Measurements from ENCODE around the gene E2F3.

E2F3 gene

DNA sequence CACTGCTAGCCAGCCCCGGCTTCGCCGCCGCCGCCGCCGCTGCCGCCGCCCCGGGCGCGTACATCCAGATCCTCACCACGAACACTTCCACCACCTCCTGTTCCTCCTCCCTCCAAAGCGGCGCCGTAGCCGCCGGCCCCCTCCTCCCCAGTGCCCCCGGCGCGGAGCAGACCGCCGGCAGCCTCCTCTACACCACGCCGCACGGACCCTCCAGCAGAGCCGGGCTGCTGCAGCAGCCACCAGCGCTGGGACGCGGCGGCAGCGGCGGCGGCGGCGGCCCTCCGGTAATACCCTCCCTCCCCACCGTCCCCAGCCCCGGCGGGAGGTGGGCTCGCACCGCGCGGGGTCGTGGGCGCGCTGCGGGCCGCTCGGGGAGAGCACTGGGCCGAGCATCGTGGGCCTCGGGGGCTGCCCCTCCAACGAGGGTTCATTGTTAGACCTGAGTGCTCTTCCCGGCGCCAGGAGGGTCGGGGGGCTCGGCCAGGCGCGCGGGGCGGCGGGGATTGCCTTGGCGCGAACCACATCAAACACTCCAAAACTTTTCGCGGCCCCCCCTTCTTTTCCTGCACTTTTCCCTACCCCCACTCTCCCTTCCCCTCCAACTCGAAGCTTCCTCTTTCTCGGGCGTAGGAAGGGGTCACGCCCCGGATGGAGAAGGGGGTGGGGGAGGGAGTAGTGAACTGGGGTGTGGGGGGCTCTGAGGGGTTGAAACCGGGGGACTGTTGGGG is 827 bp downstream of the E2F3 start:
- no peak for DNase-seq

DNA sequence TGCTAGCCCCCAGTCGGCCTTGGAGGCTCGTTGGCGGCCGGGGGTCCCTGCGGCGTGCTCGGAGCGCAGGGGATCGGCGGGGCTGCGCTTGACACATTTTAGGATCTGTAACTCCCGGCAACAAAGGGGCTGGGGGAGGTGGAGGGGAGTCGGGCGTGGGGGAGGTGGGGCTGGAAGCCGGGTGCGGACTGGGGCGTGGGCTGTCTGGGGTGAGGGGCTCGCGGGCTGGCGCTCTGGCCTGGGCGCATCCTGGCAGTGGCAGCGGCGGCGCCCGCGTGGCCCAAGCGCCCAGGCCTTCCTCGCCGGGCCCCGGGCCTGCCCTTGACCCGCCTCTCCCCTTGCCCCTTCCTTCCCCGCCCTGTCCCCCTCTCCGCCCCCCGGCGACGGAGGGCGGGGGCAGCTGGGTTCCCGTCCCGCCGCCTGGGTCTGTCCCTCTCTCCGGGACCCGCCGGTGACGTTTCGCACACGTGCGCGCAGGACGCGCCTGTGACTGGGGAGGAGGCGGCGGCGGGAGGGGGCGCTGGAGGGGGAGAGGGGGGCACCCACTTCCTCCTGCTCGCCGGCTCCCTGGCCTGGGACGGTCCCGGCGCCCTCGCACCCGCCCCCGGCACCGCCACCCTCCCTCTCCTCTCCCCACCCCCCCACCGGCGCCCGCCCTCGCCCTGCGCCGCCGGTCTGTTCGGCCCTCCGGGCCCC is 1.5 kb downstream of the E2F3 start:
- peak; percentile 66 for DNase-seq

DNA sequence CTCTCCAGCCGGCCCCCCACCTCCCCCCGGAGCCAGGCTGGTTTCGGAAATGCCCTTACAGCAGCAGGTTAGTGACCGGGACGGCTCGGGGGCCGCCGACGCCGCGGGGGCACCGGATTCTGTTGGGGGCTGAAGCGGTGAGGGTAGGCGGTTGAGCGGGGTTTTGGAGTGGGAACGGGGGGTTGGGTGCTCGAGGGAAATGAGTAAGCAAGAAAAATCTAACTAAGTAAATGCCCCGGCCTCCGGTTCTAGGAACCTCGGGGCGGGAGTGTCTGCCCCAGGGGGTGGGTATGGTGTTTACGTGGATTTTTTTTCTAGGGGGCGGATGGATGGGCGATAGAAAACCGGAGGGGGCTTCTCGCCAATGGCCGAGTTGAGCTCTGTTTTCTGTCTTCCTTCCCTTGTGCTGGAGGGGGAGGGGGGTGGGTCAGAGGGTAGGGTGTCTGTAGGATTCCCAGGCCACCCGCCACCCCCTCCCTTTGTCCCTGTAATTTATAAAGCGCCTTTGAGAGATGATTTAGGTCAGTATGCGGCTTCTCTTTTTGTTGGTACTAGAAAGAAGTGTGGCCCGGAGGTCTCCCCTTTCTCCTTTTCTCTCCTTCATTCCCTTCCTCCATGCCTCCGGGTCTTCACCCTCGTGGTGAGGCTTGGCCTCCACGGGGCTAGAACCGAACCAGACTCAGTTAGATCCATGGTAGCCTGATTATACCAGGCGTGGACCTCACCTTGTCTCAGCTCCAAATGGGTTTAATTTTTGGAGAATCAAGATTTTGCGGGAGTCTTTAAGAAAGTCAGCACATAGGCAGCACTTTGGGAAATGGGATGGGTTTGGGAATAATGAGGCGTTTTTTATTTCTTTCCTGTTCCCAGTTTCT is 2.3 kb downstream of the E2F3 start:
- DNase-seq = peak; percentile 37

DNA sequence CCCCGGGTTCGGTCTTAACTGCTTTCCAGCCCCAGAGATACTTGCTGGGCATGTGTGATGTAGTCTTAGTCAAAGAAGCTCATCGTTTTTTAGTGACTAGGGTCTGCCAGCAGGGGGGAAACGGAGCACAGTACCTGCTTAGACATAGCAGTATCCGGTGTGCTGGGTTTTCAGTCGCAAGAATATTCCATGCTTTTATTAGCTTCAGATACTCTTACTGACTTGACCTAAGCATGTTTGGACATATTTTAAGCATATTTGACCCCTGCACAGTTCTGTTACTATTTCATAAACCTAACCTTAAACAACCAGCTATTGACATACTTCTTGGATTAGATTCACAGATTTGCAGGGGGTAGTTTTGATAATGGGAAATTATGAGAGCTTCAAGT is 3.0 kb downstream of the E2F3 start:
- DNase-seq = peak; percentile 80

DNA sequence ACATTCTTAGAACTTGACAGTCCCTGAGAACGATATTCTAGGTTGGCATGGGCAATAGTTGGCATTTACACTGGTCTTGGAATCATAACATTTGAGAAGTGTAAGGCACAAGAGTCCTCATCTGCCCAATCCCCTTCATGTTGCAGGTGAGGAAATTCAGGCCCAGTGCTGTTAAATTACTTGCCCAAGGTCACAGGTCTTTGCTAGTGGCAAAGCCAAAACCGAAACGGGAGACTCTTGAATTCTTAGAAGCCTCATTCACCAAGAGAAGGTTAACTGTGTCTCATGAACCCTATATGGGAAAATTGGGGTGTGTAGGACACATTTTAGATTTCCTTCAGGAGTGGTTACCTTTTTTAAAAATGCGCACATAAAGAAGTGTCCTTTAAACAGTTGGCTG is 7.2 kb downstream of the E2F3 start:
- DNase-seq = no peak

DNA sequence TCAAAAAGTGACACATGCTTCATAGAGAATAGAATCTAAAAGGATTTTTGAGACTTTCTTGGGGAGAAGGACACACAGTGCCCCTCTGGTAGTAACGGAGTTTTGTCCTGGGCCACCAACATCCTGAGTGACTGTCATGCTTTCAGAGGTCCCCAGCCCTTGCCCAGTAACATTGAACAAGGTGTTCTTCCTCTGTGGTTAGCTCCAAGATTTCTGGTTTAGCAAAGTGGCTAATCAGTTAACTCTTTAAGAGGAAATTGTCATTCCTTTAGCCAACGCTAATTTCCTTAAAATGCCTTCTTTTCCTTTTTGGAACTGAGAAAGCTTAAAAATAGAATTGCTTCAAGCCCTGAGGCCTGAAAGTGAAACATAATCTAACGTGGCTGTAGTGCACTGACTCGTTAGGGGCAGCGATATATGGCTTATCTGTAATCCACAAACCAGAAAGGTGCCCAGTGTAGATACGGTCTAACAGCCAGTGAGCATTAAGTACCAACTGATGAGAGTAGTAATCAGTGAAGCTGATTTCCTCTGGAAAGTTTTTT is 7.8 kb downstream of the E2F3 start:
- DNase-seq = no peak

DNA sequence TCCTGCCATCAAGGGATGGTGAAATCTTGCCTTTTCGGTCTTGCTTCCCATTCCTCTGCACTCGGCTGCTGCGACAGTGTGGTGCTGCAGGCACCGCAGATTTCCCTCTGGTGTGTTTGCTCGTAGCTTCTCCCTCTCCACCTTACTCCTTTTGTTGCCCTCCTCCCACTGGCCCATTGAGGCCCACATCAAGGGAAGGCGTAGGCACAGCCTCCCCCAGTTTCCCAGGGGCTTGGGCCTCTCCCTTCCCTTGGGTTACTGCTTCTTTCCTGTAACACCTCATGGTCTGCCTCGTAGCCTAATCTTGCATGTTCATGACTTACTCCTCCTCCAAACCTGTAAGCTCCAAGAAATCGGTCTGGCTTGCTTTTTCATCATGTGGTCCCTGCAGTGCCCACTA is 9.9 kb downstream of the E2F3 start:
- DNase-seq = no peak

DNA sequence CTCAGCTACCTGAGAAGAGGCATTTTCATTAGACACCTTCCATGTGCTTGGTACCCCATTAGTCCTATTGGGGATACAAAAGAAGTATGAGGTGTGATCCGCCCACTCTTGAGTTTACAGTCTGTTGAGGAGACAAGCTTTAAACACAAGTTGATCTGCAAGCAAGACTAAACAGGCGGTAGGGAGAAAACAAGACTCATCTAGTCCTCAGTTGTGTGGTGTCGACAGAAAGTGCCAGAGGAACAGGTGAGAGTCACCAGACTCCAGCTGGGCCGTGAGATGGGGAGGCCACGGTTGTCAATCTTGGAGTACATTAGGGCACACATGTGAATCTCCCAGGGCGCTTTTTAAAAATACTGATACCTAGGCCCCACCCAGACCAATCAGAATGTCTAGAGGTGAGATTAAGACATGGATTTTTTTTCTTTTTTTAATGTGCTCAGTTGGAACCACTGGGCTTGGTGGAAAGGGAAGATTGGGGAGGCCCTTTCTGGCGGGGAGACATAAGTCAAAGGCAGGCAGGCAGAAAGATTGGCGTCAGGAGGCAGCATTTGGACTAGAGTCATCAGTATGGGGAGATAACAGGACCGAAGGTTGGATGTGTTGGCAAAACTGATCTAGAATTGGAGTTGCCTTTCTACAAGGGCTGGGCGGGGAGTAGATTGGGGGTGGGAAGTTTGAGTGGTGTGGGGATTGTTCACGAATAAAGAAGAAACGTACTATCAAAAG is 10.4 kb downstream of the E2F3 start:
- no peak for DNase-seq

DNA sequence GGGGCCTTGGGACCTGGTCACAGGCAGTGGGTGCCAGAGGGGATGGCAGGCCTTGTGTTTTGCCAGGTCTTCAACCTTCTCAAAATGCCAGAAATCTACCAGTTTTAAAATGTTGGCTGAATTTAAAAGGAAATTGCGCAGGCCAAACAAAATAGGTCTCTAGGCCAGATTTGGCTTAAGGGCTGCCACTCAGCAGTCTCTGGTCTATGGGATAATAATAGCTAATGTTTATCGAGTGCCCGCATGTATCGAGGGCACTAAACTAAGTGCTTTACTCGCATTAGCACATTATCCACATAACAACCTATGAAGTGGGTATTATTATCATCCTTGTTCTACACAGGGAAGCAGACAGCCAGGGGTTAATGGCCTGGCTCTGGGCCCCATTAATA is 11.0 kb downstream of the E2F3 start:
- DNase-seq = no peak

DNA sequence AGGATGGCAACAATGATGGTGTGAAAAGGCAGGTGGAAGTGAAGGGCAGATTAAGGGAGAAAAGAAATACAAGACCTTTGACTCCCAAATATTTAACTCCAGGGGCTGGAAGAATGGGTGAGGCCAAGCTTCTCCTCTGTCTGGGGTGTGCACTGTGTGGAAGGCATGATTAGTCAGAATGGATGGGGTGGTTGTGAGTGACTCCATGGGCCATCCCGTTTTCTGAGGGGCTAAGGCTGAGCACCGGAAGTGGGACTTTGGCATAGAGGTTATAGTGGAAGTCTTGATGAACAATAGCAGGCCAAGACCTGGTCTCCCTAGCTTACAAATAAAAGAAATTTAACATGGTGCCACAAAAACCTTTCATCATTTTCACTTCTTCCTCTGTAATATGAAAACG is 12.1 kb downstream of the E2F3 start:
- no peak for DNase-seq

DNA sequence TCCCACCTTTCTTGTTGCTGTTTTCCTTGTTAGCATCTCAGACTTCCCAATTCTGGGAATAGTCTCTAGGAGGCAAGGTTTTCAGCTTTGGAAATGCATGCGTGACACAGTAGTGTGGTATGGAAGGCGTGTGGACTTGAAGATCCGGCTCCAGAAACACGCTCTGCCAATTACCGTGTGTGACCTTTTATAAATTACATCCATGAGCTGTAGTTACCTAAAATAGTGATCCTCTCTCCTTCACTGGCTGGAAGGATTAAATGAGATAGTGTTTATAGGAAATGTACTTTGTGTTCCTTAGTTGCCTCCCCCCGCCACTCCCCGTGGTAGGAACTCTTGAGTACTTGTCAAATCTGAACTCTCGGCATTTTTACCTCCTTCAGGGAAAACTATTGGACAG is 13.0 kb downstream of the E2F3 start:
- DNase-seq = no peak

DNA sequence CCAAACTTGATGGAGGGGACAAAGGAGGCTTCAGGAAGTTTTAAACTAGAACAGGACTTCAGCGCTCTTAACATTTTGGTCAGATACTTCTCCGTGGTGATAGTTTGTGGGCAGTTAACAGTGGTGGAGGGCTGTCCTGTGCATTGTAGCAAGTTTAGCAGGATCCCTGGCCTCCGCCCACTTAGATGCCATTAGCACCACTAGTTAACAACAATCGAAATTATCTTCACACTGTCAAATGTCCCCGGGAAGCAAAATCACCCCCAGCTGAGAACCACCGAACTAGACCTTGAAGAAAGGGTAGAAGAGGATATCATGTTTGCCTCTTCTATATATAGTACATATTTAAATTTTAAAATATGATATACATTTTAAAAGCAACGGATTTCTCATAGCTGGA is 13.6 kb downstream of the E2F3 start:
- DNase-seq = no peak

DNA sequence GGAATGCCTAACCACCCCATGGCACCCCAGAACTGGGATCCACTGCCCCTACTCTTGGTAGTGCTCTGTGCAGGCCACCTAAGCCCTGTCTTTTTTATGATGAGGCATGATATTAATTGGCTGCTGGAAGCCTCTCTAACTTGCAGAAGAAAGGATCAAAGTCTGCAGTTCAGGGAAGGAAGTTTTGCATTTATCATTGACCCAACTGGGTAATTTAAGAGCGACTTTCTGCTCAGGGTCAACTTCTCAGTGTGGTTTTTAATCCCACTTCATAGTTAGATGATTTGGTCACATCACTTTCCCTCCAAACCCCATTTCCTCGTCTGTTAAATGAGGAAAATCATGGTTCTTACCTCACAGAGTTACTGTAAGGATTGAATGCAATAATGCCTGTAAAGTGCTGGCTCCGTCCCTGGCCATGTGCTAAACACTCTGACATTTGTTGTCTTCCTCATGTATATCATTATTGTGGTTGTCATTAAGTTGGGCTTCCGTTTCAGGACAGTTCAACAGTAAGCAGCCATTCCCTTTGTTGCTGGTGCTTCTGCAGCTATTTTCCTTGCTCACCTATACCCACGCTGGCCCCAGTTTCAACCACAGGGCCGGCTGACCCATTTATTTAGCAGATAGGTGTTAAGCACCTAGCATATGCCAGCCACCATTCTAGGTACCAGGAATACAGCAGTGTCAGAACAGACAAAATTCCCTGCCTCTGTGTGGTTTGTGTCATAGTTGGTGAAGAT is 14.2 kb downstream of the E2F3 start:
- DNase-seq = no peak

DNA sequence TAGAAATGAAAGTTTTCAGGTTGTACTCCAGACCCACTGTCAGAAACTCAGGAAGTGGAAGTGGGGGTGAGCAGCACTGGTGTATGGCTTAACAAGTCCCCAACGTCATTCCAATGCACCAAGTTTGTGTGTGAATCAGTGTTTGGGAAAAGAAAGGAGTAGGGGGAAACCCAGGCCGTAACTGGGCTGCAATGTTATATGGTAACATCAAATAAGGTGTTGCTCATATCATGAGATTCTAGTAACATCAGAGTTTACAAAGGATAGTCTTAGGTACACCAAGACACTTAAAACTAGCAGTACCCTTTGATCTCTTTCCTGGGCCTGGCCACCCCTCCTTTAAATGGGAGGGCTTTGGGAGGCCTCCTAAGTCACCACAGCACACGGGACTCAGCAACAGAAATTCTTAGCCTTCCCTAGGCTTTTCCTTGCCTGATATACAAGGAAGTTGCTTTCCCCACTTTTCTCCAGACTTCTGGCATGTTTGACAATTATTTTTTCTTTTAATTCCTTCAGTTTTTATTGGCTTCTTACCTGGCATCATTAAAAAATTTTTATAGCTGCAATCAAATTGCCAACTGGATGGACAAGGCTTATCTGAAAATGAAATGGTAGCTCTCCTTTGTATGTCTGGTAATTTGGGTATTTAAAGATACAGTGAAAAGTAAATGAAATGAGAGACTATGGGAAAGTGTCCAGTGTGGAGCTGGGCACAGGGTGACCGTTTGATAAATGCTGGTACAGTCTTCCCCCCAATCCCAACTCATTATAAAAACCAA is 15.1 kb downstream of the E2F3 start:
- no peak for DNase-seq

DNA sequence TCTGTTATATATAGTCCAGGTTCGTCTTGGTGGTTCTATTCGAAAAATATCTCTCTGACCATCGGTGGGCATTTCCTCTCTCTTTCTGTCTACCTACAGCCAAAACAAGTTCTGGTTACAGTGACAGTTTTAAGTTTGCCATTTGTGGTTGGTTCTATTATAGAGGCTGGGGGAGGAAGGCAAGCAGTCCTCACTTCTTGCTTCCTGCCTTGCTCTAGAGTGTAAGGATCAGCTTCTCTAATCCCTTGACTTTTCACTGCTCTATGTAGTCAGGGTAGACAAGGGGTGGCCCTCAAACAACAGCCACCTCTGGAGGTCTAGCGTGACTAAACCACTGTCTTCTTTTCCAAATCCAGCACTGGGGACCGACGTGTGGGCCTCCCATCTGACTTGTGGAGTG is 16.1 kb downstream of the E2F3 start:
- DNase-seq = no peak

DNA sequence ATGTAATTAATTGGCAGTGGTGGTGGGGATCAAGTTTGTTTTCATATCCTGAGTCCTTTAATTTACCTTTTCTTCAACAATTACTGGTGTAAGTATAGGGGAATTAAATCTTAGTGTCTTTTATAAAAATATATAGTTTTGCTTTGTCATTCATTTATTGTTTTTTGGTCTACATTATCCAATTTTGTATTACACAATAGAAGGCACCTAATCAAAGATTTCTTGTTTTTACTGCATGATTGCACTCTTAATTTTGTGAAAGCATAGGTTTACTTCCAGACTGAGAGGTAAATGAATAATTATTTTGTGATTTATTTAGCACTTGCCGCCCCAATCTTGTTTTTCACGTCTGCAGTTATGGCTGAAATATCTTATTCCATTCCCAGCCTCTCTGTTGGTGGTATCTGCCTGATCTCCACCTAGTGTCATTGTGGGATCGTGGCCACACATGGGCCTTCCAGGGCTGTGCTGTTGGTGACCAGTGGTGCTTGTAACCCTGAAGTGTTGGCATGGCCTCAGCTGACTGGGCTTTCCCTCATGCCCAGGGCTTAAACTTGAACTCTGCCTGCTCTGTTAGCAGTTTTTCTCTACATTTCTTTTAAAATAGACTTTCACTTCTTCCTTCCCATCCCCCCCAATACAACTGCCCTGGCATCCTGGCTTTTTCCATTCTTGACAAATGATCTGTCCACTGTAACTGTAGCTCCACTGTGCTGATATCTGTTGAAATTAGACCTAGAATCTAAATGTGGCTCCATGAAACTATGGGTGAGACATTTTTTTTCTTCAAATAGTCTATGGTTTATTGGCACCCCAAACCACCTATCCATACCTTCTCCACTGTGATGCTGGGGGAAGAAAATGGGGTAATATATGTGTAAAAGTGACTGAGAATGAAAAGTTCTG is 24.8 kb downstream of the E2F3 start:
- DNase-seq = no peak

DNA sequence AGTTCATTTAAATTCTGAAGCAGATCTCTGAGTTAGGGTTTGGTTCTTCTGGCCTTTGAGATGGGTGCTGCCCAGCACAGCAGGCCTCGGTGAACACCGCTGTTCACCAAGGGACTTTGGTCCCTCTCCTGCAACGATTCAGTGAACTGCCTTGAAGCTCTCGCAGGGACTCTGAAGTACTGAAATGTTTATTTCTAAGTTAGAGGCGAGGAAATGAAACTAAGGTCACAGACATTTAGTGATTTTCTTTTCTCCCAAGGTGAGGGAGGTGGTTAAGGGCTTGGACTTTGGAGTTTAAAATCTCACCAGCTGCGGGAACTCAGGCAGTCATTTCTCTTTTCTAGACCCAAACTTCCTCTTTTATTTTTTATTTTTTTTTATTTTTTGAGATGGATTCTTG is 26.2 kb downstream of the E2F3 start:
- DNase-seq = no peak

DNA sequence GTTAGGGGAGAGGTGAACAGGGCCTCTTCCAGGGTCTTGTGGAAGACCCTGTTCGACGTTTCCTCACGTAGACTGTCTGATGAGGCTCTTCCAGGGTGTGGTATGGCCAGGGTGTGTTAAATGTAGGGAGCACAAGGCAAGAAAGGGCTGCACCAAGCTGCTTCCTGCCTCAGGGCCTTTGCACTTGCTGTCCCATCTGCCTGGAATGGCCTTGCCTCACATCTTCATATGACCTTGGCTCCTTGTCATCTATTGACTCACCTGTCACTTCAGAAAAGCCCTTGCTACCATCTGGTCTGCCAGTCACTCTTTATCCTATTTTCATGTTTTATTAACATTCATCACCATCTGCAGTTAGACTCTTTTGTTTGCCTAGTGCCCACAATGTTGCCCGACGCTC is 31.0 kb downstream of the E2F3 start:
- DNase-seq = peak; percentile 55

DNA sequence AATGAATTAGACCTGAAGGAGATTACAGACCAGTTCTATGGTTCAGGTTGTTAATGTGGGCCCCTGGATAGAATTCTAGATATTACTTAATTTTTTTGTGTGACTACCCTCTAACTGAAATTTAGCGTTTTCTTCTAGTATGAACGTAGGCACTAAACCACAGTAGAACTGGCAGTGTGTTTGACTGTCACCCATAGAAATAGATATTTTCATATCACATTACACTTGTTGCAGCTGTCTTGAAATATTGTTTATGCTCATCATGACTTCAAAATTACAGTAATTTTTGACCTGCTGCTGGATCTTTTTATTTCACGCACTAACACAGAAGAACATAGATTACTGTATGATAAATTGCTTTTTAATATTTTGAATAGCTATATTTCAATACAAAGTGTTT is 31.6 kb downstream of the E2F3 start:
- peak; percentile 31 for DNase-seq

DNA sequence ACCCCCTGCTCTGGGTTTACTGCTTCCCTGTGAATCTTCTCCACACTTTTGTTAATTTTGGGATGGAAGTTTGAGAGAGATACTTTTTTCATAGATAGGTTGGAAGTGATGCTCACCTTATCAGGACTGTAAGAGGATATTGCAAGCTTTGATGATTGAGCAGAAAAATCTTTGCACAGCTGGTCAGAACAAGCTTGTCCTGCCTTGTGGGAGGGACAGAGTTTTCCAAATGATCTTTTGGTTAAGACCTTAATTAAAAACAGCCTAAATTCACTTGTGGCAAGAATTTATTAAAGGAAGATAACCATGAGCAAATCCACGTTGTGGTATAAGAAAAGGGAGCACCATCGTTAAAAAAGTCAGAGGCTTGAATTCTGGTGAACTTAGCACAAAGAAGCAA is 32.2 kb downstream of the E2F3 start:
- DNase-seq = peak; percentile 11
